ENCODE results near the gene DBET. TPM values are rescaled to one million over a fixed set of nuclear protein-coding genes. Genes with fewer than 3 reads are reported as not detected.
A peak's percentile ranks its signal among the peaks of the same experiment; 100 is the strongest.
"Not testable (repeated sequence)": the region's sequence is repeated elsewhere in the genome, so short reads cannot be mapped to it uniquely, and the experiment has no call there.

The DBET gene
- total RNA-seq, 4 donors from 2014 or later, result not detected

DNA sequence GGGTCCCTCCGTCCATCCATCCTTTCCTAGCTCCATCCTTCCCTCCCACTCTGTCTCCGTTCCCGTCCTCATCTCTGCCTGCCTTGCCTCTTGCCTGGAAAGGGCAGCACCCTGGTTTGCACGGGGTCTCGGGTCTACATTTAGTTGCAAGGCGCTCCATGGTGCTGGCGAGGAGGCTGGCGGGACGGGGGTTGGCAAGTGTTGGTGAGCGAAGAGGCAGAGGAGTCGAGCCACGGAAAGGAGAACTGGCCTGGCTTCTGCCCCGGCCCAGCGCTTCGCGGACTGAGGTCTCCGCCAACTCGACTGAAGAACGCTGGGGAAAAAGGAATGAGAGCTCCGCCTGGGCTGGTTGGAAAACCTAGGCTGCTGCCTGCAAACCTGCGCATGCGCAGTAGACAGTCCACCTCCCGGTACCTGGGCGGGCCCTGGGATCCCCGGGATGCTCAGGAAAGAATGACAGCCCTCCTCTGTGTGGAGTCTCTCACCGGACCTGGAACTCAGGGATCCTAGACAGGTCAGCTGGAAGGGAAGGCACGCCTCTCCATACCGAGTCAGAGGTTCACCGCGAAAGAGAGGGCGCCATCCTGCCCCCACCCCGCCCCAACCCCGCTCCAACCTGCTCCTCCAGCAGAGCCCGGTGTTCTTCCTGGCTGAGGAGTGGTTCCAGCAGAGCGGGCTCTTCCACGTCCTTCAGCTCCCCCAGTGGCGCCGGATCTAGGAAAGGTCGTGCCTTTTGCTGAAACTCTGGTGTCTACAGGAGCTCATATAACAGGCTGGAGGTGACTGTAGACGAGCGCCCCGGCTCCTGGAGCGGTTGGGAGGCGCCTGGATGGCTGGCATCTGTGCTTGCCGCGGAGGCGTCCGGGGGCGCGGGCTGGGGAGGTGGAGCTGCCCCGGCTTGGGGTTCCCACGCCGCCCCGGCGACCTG is 43.2 kb upstream of the DBET start:
- H3K27me3 ChIP-seq, result peaks cover 0 to 21% of the 10 kb centered on the region in 2 donors
- H3K36me3 ChIP-seq, result no peaks in the 10 kb centered on the region
- no peak for DNase-seq
- TF ChIP-seq POLR2A (IDR thresholded peaks at IDR 0.05), result no peak
- TF ChIP-seq, protein P1, sequence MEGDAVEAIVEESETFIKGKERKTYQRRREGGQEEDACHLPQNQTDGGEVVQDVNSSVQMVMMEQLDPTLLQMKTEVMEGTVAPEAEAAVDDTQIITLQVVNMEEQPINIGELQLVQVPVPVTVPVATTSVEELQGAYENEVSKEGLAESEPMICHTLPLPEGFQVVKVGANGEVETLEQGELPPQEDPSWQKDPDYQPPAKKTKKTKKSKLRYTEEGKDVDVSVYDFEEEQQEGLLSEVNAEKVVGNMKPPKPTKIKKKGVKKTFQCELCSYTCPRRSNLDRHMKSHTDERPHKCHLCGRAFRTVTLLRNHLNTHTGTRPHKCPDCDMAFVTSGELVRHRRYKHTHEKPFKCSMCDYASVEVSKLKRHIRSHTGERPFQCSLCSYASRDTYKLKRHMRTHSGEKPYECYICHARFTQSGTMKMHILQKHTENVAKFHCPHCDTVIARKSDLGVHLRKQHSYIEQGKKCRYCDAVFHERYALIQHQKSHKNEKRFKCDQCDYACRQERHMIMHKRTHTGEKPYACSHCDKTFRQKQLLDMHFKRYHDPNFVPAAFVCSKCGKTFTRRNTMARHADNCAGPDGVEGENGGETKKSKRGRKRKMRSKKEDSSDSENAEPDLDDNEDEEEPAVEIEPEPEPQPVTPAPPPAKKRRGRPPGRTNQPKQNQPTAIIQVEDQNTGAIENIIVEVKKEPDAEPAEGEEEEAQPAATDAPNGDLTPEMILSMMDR (IDR thresholded peaks at IDR 0.05), result no peak
- no peak overlapping the region for H3K4me3 ChIP-seq
- no peaks in the 10 kb centered on the region for H3K4me1 ChIP-seq
- no peaks in the 10 kb centered on the region for H3K9me3 ChIP-seq
- intact Hi-C loops (cut with DNase I; ENCODE audit: low total_unique reads), result no loop called here
- no peak overlapping the region for H3K27ac ChIP-seq

DNA sequence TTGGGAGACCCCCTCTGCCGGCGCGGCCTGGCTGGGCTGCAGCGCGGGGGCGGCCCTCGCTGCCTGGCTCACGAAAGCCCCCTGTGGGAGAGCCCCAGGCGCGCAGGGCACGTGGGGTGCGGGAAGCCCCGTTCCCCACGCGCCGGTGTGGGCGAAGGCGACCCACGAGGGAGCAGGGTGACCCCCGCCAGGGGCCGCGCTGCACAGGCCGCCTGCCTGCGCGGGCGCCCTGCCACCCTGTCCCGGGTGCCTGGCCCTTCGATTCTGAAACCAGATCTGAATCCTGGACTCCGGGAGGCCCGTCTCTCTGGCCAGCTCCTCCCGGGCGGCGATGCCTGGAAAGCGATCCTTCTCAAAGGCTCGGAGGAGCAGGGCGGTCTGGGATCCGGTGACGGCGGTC is 42.3 kb upstream of the DBET start:
- H3K27ac ChIP-seq; intact Hi-C loops (cut with DNase I; ENCODE audit: low total_unique reads); DNase-seq; H3K9me3 ChIP-seq; H3K36me3 ChIP-seq; H3K4me3 ChIP-seq; H3K4me1 ChIP-seq: not testable (repeated sequence)
- peaks cover 0 to 15% of the 10 kb centered on the region in 2 donors for H3K27me3 ChIP-seq

DNA sequence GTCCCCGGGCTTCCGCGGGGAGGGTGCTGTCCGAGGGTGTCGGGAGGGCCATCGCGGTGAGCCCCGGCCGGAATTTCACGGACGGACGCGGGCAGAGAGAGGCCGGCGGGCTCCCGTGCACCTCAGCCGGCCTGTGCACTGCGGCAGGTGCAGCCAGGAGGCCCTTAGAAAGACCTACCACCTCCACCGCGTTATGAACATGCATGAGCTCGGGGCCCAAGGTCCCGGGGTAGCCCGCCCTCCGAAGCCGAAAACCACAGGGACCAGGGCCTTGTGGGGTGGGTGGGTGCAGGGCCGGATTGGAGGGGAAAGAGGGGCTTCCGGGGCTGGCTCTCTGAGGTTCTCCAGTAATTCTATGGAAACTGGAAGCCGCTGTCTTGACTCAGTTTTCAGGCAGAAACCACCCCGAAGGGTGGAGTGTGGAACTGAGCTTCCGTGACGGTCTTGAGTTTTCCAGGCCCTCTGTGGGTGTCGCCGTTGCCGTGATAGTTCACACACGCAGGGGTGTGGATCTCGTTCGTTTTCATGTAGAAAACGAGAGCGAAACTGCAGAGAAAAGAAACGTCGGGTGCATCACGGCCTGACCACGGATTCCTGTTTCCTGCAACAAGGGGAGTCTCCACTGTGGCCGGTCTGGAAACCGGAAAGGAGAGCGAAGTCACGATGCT is 41.6 kb upstream of the DBET start:
- H3K4me3 ChIP-seq, result peak overlapping the region in 1 of 2 donors; percentile 10
- intact Hi-C loops (cut with DNase I; ENCODE audit: low total_unique reads); H3K9me3 ChIP-seq; H3K27ac ChIP-seq; H3K4me1 ChIP-seq; H3K36me3 ChIP-seq; DNase-seq: not testable (repeated sequence)
- H3K27me3 ChIP-seq, result peaks cover 0 to 12% of the 10 kb centered on the region in 2 donors

DNA sequence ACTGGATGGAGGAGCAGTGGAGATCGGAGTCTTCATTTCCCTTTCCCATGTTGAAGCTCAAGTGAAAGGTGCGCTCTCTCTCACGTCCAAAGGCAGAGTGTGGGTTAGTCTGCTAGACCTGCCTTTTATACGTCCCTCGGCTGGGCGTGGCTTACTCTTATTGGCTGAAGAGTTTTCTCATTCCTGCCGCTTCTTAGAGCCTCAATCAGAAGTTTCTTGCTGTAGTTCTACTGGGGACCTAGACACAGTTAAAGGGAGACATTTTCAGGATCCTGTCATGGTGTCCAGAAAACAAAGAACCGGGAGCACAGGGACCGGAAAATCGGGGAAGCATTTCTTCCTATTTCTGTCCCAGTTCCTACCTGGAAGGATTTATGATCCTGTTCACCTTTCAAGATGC is 37.1 kb upstream of the DBET start, which contains the start of gene FRG2:
TSS of gene FRG2 (minus strand) at position 101 of the 400 bp plus-strand sequence. CDS start at position 49, 52 bp downstream.
- intact Hi-C loops (cut with DNase I; ENCODE audit: low total_unique reads); H3K27ac ChIP-seq; H3K9me3 ChIP-seq; H3K27me3 ChIP-seq; H3K4me3 ChIP-seq; DNase-seq; H3K4me1 ChIP-seq; H3K36me3 ChIP-seq: not testable (repeated sequence)

DNA sequence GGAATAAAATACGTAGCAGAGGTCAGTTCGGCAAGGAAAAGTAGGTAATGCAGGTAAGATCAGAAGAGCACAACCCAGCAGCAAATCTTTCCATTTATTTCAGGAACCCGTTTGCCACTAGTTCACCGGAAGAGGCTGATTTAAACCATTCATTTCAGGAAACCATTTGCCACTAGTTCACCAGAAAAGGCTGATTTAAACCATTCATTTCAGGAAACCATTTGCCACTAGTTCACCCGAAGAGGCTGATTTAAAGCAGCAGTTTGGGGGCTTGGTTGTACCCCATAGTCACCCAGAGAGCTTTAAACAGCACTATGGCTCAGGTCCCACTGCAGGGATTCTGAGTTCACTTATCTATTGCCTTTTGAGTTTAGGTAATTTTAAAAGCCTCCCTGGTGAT is 33.0 kb upstream of the DBET start:
- H3K4me1 ChIP-seq; H3K36me3 ChIP-seq; DNase-seq; intact Hi-C loops (cut with DNase I; ENCODE audit: low total_unique reads); H3K9me3 ChIP-seq; H3K27me3 ChIP-seq; H3K27ac ChIP-seq; H3K4me3 ChIP-seq: not testable (repeated sequence)

DNA sequence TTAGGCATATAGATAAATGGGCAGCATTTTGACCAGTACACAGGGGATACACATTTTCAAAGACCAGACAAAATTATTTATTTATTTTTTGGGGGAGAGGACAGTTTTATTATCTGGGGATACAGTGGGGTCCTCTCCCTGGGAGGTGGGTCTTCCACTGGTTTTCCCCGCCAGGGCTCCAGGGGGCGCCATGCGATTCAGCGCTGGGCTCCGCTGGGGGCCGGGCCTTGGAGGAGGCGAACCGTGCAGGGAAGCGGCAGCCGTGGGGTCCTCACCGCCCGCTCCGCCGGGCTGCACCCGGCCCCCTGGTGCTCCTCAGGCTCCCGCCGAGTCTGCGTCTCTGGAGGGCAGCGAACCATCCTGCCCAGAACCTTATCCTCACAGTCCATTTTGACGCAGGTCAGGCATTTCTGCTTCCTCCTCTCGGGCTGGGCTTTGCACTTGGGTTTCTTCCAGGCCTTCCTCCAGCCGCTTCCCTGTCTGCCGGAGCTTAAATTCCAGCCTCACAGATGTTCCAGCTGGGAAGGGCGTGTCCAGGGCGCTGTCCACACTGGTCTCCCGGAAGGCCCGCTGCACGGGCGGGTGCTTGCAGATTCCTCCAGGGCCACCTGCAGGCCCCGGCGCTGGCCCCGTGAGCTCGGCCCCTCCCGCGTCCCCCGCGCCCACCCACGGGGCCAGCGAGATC is 26.5 kb upstream of the DBET start:
- DNase-seq; H3K4me1 ChIP-seq; H3K36me3 ChIP-seq; intact Hi-C loops (cut with DNase I; ENCODE audit: low total_unique reads); H3K27me3 ChIP-seq; H3K9me3 ChIP-seq; H3K27ac ChIP-seq; H3K4me3 ChIP-seq: not testable (repeated sequence)

DNA sequence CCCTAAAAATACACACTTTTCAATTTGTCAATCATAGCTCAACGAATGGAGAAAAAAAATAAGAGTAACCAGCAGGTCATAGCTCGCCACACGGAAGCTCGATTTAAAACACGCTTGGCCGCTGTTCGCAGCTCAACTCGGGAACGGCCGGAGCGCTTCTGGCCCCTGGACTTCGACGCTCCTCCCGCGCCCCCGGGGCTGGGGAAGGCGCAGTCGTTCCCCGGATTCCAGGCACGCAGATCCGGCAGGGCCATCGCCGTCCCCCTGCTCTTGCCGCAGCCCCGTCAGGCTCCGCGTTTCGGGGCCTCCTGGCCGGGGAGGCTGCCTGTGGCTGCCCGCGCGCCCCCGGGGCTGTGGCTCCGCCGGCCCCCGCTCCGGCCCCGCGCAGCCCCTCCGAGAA is 23.4 kb upstream of the DBET start:
- H3K4me1 ChIP-seq; H3K9me3 ChIP-seq; H3K27me3 ChIP-seq; H3K36me3 ChIP-seq; intact Hi-C loops (cut with DNase I; ENCODE audit: low total_unique reads); H3K4me3 ChIP-seq; DNase-seq; H3K27ac ChIP-seq: not testable (repeated sequence)

DNA sequence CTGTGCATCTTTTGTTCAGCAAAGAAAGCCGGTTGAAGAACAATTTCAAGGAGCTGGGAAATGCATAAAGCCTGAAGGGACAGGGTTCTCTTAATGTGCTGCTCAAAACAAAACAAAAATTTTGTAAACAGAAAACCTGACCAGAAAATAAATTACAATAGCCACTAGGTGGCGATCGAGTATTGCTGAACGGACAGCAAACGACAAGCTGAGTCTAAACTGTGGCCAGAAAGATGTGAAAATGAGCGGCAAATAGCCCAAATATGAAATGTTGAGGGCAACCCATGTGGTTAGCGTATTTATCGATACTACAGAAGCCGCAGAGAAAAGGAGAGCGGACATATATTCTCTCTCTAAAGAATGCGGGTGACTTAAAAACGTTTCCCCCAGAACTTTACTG is 16.7 kb upstream of the DBET start:
- not testable (repeated sequence) for H3K4me3 ChIP-seq, H3K9me3 ChIP-seq

DNA sequence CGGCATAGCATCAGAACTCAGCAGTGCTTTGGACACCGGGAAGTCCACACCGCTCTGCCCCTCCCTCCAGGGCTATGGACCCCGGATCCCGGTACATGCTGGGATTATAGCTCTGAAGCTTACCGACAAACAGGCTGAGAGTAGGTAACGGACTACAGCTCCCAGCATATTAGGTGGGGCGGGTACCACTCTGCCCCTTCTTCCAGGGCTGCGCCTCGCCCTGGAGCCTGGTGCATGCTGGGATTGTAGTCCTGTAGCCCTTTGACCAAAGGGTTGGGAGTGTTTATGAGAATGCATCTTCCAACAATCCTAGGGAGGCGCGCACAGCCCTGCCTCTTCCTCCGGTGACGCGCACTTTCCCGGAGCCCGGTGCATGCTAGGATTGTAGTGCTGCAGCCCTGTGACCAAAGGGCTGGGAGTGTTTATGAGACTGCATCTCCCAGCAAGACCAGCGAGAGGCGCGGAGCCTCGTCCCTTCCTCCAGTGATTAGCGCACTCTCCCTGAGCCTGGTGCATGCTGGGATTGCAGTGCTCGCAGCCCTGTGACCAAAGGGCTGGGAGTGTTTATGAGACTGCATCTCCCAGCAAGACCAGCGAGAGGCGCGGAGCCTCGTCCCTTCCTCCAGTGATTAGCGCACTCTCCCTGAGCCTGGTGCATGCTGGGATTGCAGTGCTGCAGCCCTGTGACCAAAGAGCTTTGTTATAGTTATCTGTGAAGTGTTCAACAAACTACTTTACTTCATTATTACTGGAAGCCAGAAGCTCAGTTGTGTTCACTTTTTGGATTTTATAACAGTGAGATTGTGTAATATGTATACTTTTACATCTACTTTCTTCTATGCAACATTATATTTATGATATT is 14.7 kb upstream of the DBET start:
- H3K4me1 ChIP-seq, H3K27ac ChIP-seq: not testable (repeated sequence)

More for the DNA sequence above, 16.7 kb upstream of the DBET start:
- intact Hi-C loops (cut with DNase I; ENCODE audit: low total_unique reads); H3K27ac ChIP-seq; H3K4me1 ChIP-seq; H3K36me3 ChIP-seq; DNase-seq; H3K27me3 ChIP-seq: not testable (repeated sequence)

DNA sequence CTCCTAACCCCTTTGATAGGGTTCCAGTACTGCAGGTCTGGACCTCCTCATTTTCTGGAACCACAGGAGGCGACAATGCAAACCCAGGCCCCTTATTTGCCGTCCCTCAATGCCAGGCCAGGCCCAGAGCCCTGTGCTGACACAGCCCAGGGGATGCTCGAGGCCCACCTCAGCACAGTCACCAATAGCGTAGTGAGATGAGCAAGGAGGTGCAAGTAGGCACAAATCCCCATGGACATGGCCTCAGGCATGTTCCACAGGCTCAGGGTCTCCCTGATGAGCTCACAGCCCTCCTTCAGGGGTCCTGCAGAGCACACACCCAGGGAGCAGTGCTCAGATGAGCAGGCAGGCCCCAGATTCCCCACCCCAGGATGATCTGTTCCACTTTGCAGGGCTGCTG is 5.3 kb upstream of the DBET start:
- H3K27ac ChIP-seq; H3K36me3 ChIP-seq; H3K4me3 ChIP-seq; DNase-seq; intact Hi-C loops (cut with DNase I; ENCODE audit: low total_unique reads); H3K9me3 ChIP-seq; H3K4me1 ChIP-seq; H3K27me3 ChIP-seq: not testable (repeated sequence)

More for the DNA sequence above, 14.7 kb upstream of the DBET start:
- intact Hi-C loops (cut with DNase I; ENCODE audit: low total_unique reads); H3K4me3 ChIP-seq; H3K36me3 ChIP-seq; DNase-seq; H3K9me3 ChIP-seq; H3K27me3 ChIP-seq: not testable (repeated sequence)

DNA sequence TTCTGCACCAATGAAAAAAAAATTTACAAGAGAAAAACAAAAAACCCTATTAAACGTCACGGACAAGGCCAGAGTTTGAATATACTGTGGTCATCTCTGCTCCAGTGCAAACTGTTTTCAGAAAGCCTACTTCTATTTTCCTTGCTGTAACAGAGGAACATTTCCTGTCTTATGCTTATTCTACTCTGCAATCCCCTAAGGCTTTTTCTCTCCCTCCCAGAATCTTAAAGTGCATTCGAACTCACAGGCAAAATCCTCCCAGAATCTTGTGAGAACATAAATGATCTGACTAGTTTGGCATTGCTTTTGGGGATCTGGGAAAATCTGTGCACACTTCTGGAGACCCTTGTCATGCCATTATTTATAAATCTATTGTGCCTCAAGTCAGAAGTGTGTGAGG is 503 bp downstream of the DBET start:
- DNase-seq; H3K4me3 ChIP-seq; H3K27ac ChIP-seq; H3K9me3 ChIP-seq; H3K27me3 ChIP-seq; H3K4me1 ChIP-seq; intact Hi-C loops (cut with DNase I; ENCODE audit: low total_unique reads); H3K36me3 ChIP-seq: not testable (repeated sequence)

All from uterus (tissue), 4 donors.